H1 (cell line): ENCODE results near the gene DEPP1. TPM values are rescaled to one million over a fixed set of nuclear protein-coding genes. Genes with fewer than 3 reads are reported as not detected.

Experiments
- EZH2 ChIP-seq: fragments of 200-600 bp; sonication (generic); IDR thresholded peaks from 2 replicates; pipeline ENCODE4 v1.7.1; 2012; ENCODE audit warnings: low read depth, mild to moderate bottlenecking, moderate library complexity, low read length, inconsistent platforms; ENCODE audit not compliant: severe bottlenecking
- GABPA ChIP-seq: IDR thresholded peaks from 2 replicates; pipeline ENCODE4 v1.6.1; 2011; ENCODE audit warnings: mild to moderate bottlenecking, low read length, moderate library complexity, borderline replicate concordance; ENCODE audit not compliant: insufficient read depth
- HDAC2 ChIP-seq, 2 experiments: fragments of 300-600 bp in 1 of 2; sonication (generic) in 1 of 2; IDR thresholded peaks; 2 replicates each; pipeline ENCODE4 v1.6.1; 2011 to 2012; ENCODE audit warnings: low read depth in 2 of 2, low read length in 2 of 2, mild to moderate bottlenecking in 2 of 2, moderate library complexity in 2 of 2, borderline replicate concordance in 1 of 2, inconsistent platforms in 1 of 2
- RFX5 ChIP-seq: IDR thresholded peaks from 2 replicates; pipeline ENCODE4 v1.6.1; 2011; ENCODE audit warnings: low read depth, low read length, improper control_type of control experiment, borderline replicate concordance
- RNF2 ChIP-seq: fragments of 200-900, 300-1000 bp; sonication (generic); IDR thresholded peaks from 2 replicates; pipeline ENCODE4 v1.7.1; 2016; ENCODE audit warnings: borderline replicate concordance, low read depth, mild to moderate bottlenecking, antibody characterized with exemption, low read length; ENCODE audit not compliant: poor library complexity, severe bottlenecking; ENCODE audit errors: missing control alignments
- SAP30 ChIP-seq: fragments of 300-600 bp; sonication (generic); IDR thresholded peaks from 2 replicates; pipeline ENCODE4 v1.7.1; 2012; ENCODE audit warnings: low read length, moderate library complexity, mild to moderate bottlenecking, inconsistent platforms; ENCODE audit not compliant: insufficient read depth, insufficient replicate concordance
- SIN3A ChIP-seq, 2 experiments: IDR thresholded peaks in 1 of 2; conservative IDR thresholded peaks in 1 of 2; 2 replicates each; pipeline ENCODE4 v1.6.1; 2011 to 2012; ENCODE audit warnings: low read length in 2 of 2, improper control_type of control experiment in 1 of 2, low read depth in 1 of 2, mild to moderate bottlenecking in 1 of 2
- polyA plus RNA-seq, 7 experiments: library from polyadenylated mRNA; depleted of rRNA in 3 of 7; stranded (reverse) in 5 of 7; unstranded in 2 of 7; fragments of >200 nt in 5 of 7; fragments of 200-250 nt in 2 of 7; gene quantifications; 1 replicate in 5 of 7; 2 replicates in 1 of 7; 4 replicates in 1 of 7; pipeline versions ENCODE4 v1.2.1 to v1.2.3, GENCODE V29; 2011 to 2013; ENCODE audit warnings: missing spikeins in 2 of 7, mixed read lengths in 2 of 7
- total RNA-seq: library from RNA; stranded (reverse); fragmentation: NEBNext Ultra II Directional; extraction: Animal tissue kit (Norgen Biotek cat#: 25700); gene quantifications from 2 replicates; pipeline ENCODE4 v1.2.1, GENCODE V29; 2021
- TF ChIP-seq, protein P1 (sequence below): fragments of 300-600 bp; sonication (generic); IDR thresholded peaks from 2 replicates; pipeline ENCODE4 v1.7.1; 2012; ENCODE audit warnings: low read length, moderate library complexity, mild to moderate bottlenecking, inconsistent platforms; ENCODE audit not compliant: insufficient replicate concordance

The DEPP1 gene
- total and polyA plus RNA-seq, 2 of the 8 experiments (the other 6 are each of a cell fraction or from before 2014, with no cell fraction given), result 0.67 to 4.5 TPM

DNA sequence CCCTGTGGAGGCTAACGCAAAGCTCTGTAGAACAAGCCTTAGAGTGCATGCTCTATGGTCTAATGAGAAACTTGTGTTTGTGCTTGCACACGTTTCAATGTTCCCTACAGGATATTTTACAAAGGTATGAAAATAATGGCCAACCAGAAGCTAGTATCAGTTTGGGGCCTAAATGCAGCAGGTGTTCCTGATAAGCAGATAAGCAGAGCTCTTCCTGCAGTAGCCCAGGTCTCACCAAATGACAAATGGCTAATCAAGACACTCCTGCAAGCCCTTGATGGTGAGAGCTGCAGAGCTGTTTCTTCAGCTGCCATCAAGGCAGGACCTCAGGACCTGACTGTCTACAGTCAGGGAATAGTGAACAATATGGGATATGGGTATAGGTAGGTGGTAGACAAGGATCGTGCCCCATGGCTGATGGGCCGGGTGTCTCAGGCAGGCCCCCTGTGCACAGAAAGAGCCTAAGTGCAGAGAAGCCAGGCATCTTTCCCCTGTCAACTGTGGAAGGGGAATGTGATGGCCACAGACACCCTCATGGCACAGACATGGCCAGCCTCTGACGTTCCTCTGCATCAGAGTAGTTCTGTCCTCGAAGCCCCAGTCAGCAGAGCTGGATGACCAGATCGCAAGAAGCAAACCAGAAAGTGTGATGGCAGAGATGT lies 42.2 kb downstream of the DEPP1 start (continued):
- TF ChIP-seq SAP30, result no peak
- TF ChIP-seq, protein P1, sequence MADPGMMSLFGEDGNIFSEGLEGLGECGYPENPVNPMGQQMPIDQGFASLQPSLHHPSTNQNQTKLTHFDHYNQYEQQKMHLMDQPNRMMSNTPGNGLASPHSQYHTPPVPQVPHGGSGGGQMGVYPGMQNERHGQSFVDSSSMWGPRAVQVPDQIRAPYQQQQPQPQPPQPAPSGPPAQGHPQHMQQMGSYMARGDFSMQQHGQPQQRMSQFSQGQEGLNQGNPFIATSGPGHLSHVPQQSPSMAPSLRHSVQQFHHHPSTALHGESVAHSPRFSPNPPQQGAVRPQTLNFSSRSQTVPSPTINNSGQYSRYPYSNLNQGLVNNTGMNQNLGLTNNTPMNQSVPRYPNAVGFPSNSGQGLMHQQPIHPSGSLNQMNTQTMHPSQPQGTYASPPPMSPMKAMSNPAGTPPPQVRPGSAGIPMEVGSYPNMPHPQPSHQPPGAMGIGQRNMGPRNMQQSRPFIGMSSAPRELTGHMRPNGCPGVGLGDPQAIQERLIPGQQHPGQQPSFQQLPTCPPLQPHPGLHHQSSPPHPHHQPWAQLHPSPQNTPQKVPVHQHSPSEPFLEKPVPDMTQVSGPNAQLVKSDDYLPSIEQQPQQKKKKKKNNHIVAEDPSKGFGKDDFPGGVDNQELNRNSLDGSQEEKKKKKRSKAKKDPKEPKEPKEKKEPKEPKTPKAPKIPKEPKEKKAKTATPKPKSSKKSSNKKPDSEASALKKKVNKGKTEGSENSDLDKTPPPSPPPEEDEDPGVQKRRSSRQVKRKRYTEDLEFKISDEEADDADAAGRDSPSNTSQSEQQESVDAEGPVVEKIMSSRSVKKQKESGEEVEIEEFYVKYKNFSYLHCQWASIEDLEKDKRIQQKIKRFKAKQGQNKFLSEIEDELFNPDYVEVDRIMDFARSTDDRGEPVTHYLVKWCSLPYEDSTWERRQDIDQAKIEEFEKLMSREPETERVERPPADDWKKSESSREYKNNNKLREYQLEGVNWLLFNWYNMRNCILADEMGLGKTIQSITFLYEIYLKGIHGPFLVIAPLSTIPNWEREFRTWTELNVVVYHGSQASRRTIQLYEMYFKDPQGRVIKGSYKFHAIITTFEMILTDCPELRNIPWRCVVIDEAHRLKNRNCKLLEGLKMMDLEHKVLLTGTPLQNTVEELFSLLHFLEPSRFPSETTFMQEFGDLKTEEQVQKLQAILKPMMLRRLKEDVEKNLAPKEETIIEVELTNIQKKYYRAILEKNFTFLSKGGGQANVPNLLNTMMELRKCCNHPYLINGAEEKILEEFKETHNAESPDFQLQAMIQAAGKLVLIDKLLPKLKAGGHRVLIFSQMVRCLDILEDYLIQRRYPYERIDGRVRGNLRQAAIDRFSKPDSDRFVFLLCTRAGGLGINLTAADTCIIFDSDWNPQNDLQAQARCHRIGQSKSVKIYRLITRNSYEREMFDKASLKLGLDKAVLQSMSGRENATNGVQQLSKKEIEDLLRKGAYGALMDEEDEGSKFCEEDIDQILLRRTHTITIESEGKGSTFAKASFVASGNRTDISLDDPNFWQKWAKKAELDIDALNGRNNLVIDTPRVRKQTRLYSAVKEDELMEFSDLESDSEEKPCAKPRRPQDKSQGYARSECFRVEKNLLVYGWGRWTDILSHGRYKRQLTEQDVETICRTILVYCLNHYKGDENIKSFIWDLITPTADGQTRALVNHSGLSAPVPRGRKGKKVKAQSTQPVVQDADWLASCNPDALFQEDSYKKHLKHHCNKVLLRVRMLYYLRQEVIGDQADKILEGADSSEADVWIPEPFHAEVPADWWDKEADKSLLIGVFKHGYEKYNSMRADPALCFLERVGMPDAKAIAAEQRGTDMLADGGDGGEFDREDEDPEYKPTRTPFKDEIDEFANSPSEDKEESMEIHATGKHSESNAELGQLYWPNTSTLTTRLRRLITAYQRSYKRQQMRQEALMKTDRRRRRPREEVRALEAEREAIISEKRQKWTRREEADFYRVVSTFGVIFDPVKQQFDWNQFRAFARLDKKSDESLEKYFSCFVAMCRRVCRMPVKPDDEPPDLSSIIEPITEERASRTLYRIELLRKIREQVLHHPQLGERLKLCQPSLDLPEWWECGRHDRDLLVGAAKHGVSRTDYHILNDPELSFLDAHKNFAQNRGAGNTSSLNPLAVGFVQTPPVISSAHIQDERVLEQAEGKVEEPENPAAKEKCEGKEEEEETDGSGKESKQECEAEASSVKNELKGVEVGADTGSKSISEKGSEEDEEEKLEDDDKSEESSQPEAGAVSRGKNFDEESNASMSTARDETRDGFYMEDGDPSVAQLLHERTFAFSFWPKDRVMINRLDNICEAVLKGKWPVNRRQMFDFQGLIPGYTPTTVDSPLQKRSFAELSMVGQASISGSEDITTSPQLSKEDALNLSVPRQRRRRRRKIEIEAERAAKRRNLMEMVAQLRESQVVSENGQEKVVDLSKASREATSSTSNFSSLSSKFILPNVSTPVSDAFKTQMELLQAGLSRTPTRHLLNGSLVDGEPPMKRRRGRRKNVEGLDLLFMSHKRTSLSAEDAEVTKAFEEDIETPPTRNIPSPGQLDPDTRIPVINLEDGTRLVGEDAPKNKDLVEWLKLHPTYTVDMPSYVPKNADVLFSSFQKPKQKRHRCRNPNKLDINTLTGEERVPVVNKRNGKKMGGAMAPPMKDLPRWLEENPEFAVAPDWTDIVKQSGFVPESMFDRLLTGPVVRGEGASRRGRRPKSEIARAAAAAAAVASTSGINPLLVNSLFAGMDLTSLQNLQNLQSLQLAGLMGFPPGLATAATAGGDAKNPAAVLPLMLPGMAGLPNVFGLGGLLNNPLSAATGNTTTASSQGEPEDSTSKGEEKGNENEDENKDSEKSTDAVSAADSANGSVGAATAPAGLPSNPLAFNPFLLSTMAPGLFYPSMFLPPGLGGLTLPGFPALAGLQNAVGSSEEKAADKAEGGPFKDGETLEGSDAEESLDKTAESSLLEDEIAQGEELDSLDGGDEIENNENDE, result no peak
- no peak for TF ChIP-seq RFX5
- TF ChIP-seq GABPA, result no peak
- TF ChIP-seq HDAC2 (IDR thresholded peaks at IDR 0.05; ENCODE audit: borderline replicate concordance in 1 of 2, low read depth in 2 of 2, low read length in 2 of 2), result no peak
- no peak for TF ChIP-seq SIN3A (conservative IDR thresholded peaks at IDR 0.05 in 1 of 2, IDR thresholded peaks at IDR 0.05 in 1 of 2; ENCODE audit: low read depth in 1 of 2, low read length in 2 of 2)
- no peak for TF ChIP-seq EZH2
- TF ChIP-seq RNF2, result no peak
